Sigmoid colon (tissue), 4 donors: ENCODE measurements around the gene ZNF682.
"Not testable (repeated sequence)": the region's sequence is repeated elsewhere in the genome, so short reads cannot be mapped to it uniquely, and the experiment has no call there.

Source experiments
- EP300 ChIP-seq, 4 donors: sonication (generic); formaldehyde crosslinking; IDR thresholded peaks; one replicate each; pipeline ENCODE4 v1.6.1; 2017; ENCODE audit warnings: antibody characterized with exemption in 4 of 4
- POLR2A ChIP-seq, 2 donors: fragments of 450-650 bp; IDR thresholded peaks; one replicate each; pipeline ENCODE4 v1.6.1; 2016; ENCODE audit warnings: antibody characterized with exemption in 2 of 2, mild to moderate bottlenecking in 2 of 2, moderate library complexity in 2 of 2
- POLR2AphosphoS5 ChIP-seq, 4 donors: sonication (generic); formaldehyde crosslinking; IDR thresholded peaks; one replicate each; pipeline ENCODE4 v1.6.1; 2017; ENCODE audit warnings: antibody characterized with exemption in 4 of 4
- TF ChIP-seq, protein P1 (sequence below), 4 experiments: fragments of 450-650 bp in 3 of 4; fragments of 200-600 bp in 1 of 4; IDR thresholded peaks; one replicate each; pipeline ENCODE4 v1.5.1; 2016 to 2019; ENCODE audit warnings: antibody characterized with exemption in 4 of 4, mild to moderate bottlenecking in 3 of 4, moderate library complexity in 2 of 4

DNA sequence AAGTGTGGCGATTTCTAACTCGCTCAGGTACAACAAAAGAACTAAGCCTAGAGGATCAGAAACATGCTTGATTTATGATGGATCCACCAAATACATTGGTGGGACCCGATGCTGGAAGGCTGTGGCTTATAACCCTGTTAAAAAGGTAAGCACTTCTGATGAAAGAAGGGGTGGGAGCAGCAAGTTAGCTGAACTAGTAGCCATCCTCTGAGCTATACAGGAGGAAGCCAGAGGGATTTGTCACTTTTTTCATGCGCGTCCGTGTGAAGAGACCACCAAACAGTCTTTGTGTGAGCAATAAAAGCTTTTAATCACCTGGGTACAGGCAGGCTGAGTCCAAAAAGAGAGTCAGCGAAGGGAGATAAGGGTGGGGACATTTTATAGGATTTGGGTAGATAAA, 29.3 kb upstream of the ZNF682 start:
- TF ChIP-seq, protein P1, sequence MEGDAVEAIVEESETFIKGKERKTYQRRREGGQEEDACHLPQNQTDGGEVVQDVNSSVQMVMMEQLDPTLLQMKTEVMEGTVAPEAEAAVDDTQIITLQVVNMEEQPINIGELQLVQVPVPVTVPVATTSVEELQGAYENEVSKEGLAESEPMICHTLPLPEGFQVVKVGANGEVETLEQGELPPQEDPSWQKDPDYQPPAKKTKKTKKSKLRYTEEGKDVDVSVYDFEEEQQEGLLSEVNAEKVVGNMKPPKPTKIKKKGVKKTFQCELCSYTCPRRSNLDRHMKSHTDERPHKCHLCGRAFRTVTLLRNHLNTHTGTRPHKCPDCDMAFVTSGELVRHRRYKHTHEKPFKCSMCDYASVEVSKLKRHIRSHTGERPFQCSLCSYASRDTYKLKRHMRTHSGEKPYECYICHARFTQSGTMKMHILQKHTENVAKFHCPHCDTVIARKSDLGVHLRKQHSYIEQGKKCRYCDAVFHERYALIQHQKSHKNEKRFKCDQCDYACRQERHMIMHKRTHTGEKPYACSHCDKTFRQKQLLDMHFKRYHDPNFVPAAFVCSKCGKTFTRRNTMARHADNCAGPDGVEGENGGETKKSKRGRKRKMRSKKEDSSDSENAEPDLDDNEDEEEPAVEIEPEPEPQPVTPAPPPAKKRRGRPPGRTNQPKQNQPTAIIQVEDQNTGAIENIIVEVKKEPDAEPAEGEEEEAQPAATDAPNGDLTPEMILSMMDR (IDR thresholded peaks at IDR 0.05) = not testable (repeated sequence)
- TF ChIP-seq POLR2AphosphoS5, EP300, POLR2A (IDR thresholded peaks at IDR 0.05): not testable (repeated sequence)
